ENCODE data around the gene CFAP61.
"Not testable (repeated sequence)": the region's sequence is repeated elsewhere in the genome, so short reads cannot be mapped to it uniquely, and the experiment has no call there.

Gene CFAP61

GRCh38 chr20:20215976-20216727, 163.8 kb downstream of the CFAP61 start:
- Histone ChIP-seq H3K27me3 (ENCODE audit: control insufficient read depth, insufficient read depth, low read length) (no peaks in the 10 kb centered on the region), H3K36me3 (ENCODE audit: control insufficient read depth, insufficient read depth, low read length) (no peaks in the 10 kb centered on the region), H3K9ac (ENCODE audit: low read depth, low read length) (no peak overlapping the region), H3K4me1 (ENCODE audit: control insufficient read depth, insufficient read depth, low read length) (no peaks in the 10 kb centered on the region), H3K9me3 (ENCODE audit: control insufficient read depth, insufficient read depth, low read length) (no peaks in the 10 kb centered on the region), H3K4me3 (ENCODE audit: low read depth, low read length) (no peak overlapping the region)

GRCh38 chr20:20216941-20217340, 164.6 kb downstream of the CFAP61 start:
- Histone ChIP-seq H3K36me3 (ENCODE audit: control insufficient read depth, insufficient read depth, low read length) (no peaks in the 10 kb centered on the region), H3K9ac (ENCODE audit: low read depth, low read length) (no peak overlapping the region), H3K4me1 (ENCODE audit: control insufficient read depth, insufficient read depth, low read length) (no peaks in the 10 kb centered on the region), H3K9me3 (ENCODE audit: control insufficient read depth, insufficient read depth, low read length) (no peaks in the 10 kb centered on the region), H3K27me3 (ENCODE audit: control insufficient read depth, insufficient read depth, low read length) (no peaks in the 10 kb centered on the region), H3K4me3 (ENCODE audit: low read depth, low read length) (no peak overlapping the region)

GRCh38 chr20:20217621-20218020, 165.3 kb downstream of the CFAP61 start:
- no peaks in the 10 kb centered on the region for H3K9me3 ChIP-seq (ENCODE audit: control insufficient read depth, insufficient read depth, low read length)
- no peak overlapping the region for H3K4me3 ChIP-seq (ENCODE audit: low read depth, low read length)
- no peaks in the 10 kb centered on the region for H3K36me3 ChIP-seq (ENCODE audit: control insufficient read depth, insufficient read depth, low read length)
- H3K4me1 ChIP-seq (ENCODE audit: control insufficient read depth, insufficient read depth, low read length): no peaks in the 10 kb centered on the region
- no peaks in the 10 kb centered on the region for H3K27me3 ChIP-seq (ENCODE audit: control insufficient read depth, insufficient read depth, low read length)
- no peak overlapping the region for H3K9ac ChIP-seq (ENCODE audit: low read depth, low read length)

GRCh38 chr20:20218106-20218505, 165.8 kb downstream of the CFAP61 start:
- not testable (repeated sequence) for H3K9ac ChIP-seq (ENCODE audit: low read depth, low read length); H3K36me3 ChIP-seq (ENCODE audit: control insufficient read depth, insufficient read depth, low read length); H3K27me3 ChIP-seq (ENCODE audit: control insufficient read depth, insufficient read depth, low read length); H3K4me3 ChIP-seq (ENCODE audit: low read depth, low read length); H3K4me1 ChIP-seq (ENCODE audit: control insufficient read depth, insufficient read depth, low read length); H3K9me3 ChIP-seq (ENCODE audit: control insufficient read depth, insufficient read depth, low read length)

- no peaks in the 10 kb centered on the region for H3K27me3 ChIP-seq (ENCODE audit: control insufficient read depth, insufficient read depth, low read length)
- H3K36me3 ChIP-seq (ENCODE audit: control insufficient read depth, insufficient read depth, low read length): no peaks in the 10 kb centered on the region
- H3K4me1 ChIP-seq (ENCODE audit: control insufficient read depth, insufficient read depth, low read length): no peaks in the 10 kb centered on the region
- no peak overlapping the region for H3K9ac ChIP-seq (ENCODE audit: low read depth, low read length)
- H3K4me3 ChIP-seq (ENCODE audit: low read depth, low read length): no peak overlapping the region
- no peaks in the 10 kb centered on the region for H3K9me3 ChIP-seq (ENCODE audit: control insufficient read depth, insufficient read depth, low read length)
Observed at GRCh38 chr20:20219016-20219415, 166.7 kb downstream of the CFAP61 start.

- Histone ChIP-seq H3K36me3 (ENCODE audit: control insufficient read depth, insufficient read depth, low read length) (no peaks in the 10 kb centered on the region), H3K27me3 (ENCODE audit: control insufficient read depth, insufficient read depth, low read length) (no peaks in the 10 kb centered on the region), H3K9ac (ENCODE audit: low read depth, low read length) (no peak overlapping the region), H3K9me3 (ENCODE audit: control insufficient read depth, insufficient read depth, low read length) (no peaks in the 10 kb centered on the region), H3K4me3 (ENCODE audit: low read depth, low read length) (no peak overlapping the region), H3K4me1 (ENCODE audit: control insufficient read depth, insufficient read depth, low read length) (no peaks in the 10 kb centered on the region)
Observed at GRCh38 chr20:20220134-20220533, 167.8 kb downstream of the CFAP61 start.

GRCh38 chr20:20223981-20224380, 171.6 kb downstream of the CFAP61 start:
- Histone ChIP-seq H3K27me3 (ENCODE audit: control insufficient read depth, insufficient read depth, low read length) (no peaks in the 10 kb centered on the region), H3K4me3 (ENCODE audit: low read depth, low read length) (no peak overlapping the region), H3K9me3 (ENCODE audit: control insufficient read depth, insufficient read depth, low read length) (no peaks in the 10 kb centered on the region), H3K9ac (ENCODE audit: low read depth, low read length) (no peak overlapping the region), H3K36me3 (ENCODE audit: control insufficient read depth, insufficient read depth, low read length) (no peaks in the 10 kb centered on the region), H3K4me1 (ENCODE audit: control insufficient read depth, insufficient read depth, low read length) (no peaks in the 10 kb centered on the region)

GRCh38 chr20:20224806-20225205, 172.5 kb downstream of the CFAP61 start:
- Histone ChIP-seq H3K4me3 (ENCODE audit: low read depth, low read length) (no peak overlapping the region), H3K9ac (ENCODE audit: low read depth, low read length) (no peak overlapping the region)

GRCh38 chr20:20225325-20226043, 173.2 kb downstream of the CFAP61 start:
- Histone ChIP-seq H3K9me3 (ENCODE audit: control insufficient read depth, insufficient read depth, low read length) (no peaks in the 10 kb centered on the region), H3K9ac (ENCODE audit: low read depth, low read length) (no peak overlapping the region), H3K4me1 (ENCODE audit: control insufficient read depth, insufficient read depth, low read length) (no peaks in the 10 kb centered on the region), H3K4me3 (ENCODE audit: low read depth, low read length) (no peak overlapping the region), H3K36me3 (ENCODE audit: control insufficient read depth, insufficient read depth, low read length) (no peaks in the 10 kb centered on the region), H3K27me3 (ENCODE audit: control insufficient read depth, insufficient read depth, low read length) (no peaks in the 10 kb centered on the region)

More at GRCh38 chr20:20224806-20225205, 172.5 kb downstream of the CFAP61 start:
- H3K36me3 ChIP-seq (ENCODE audit: control insufficient read depth, insufficient read depth, low read length): no peaks in the 10 kb centered on the region
- H3K27me3 ChIP-seq (ENCODE audit: control insufficient read depth, insufficient read depth, low read length): no peaks in the 10 kb centered on the region
- H3K9me3 ChIP-seq (ENCODE audit: control insufficient read depth, insufficient read depth, low read length): no peaks in the 10 kb centered on the region
- no peaks in the 10 kb centered on the region for H3K4me1 ChIP-seq (ENCODE audit: control insufficient read depth, insufficient read depth, low read length)

- Histone ChIP-seq H3K9ac (ENCODE audit: low read depth, low read length) (no peak overlapping the region), H3K27me3 (ENCODE audit: control insufficient read depth, insufficient read depth, low read length) (no peaks in the 10 kb centered on the region), H3K4me3 (ENCODE audit: low read depth, low read length) (no peak overlapping the region)
Observed at GRCh38 chr20:20226554-20226953, 174.2 kb downstream of the CFAP61 start.

GRCh38 chr20:20227013-20227571, 174.8 kb downstream of the CFAP61 start:
- Histone ChIP-seq H3K9me3 (ENCODE audit: control insufficient read depth, insufficient read depth, low read length) (no peaks in the 10 kb centered on the region), H3K9ac (ENCODE audit: low read depth, low read length) (no peak overlapping the region), H3K4me1 (ENCODE audit: control insufficient read depth, insufficient read depth, low read length) (no peaks in the 10 kb centered on the region), H3K27me3 (ENCODE audit: control insufficient read depth, insufficient read depth, low read length) (no peaks in the 10 kb centered on the region), H3K36me3 (ENCODE audit: control insufficient read depth, insufficient read depth, low read length) (no peaks in the 10 kb centered on the region), H3K4me3 (ENCODE audit: low read depth, low read length) (no peak overlapping the region)

More at GRCh38 chr20:20226554-20226953, 174.2 kb downstream of the CFAP61 start:
- no peaks in the 10 kb centered on the region for H3K36me3 ChIP-seq (ENCODE audit: control insufficient read depth, insufficient read depth, low read length)
- H3K4me1 ChIP-seq (ENCODE audit: control insufficient read depth, insufficient read depth, low read length): no peaks in the 10 kb centered on the region
- H3K9me3 ChIP-seq (ENCODE audit: control insufficient read depth, insufficient read depth, low read length): no peaks in the 10 kb centered on the region

- no peaks in the 10 kb centered on the region for H3K27me3 ChIP-seq (ENCODE audit: control insufficient read depth, insufficient read depth, low read length)
- H3K4me3 ChIP-seq (ENCODE audit: low read depth, low read length): no peak overlapping the region
- no peaks in the 10 kb centered on the region for H3K9me3 ChIP-seq (ENCODE audit: control insufficient read depth, insufficient read depth, low read length)
- H3K9ac ChIP-seq (ENCODE audit: low read depth, low read length): no peak overlapping the region
- no peaks in the 10 kb centered on the region for H3K36me3 ChIP-seq (ENCODE audit: control insufficient read depth, insufficient read depth, low read length)
- H3K4me1 ChIP-seq (ENCODE audit: control insufficient read depth, insufficient read depth, low read length): no peaks in the 10 kb centered on the region
Observed at GRCh38 chr20:20228351-20228750, 176.0 kb downstream of the CFAP61 start.

All from iPS-15b (cell line).